Caki2 (cell line): Measurements from ENCODE around the gene LMAN1. TPM values are rescaled to one million over a fixed set of nuclear protein-coding genes. Genes with fewer than 3 reads are reported as not detected.

Experiments
- DNase-seq: peaks from one replicate; pipeline ENCODE4 v3.0.0-alpha.2; 2015; ENCODE audit warnings: low read depth
- in situ Hi-C: cut with HindIII; loops from 2 replicates; pipeline ENCODE4 v1.10.0; 2016; ENCODE audit warnings: low sequenced_read_pairs, low pct_unique_long_range_greater_than_20kb, mixed read lengths
- total RNA-seq: library from RNA; depleted of rRNA; stranded (reverse); fragments of >200 nt; shearing (Covaris generic); gene quantifications from 2 replicates; pipeline ENCODE4 v1.2.3, GENCODE V29; 2014; ENCODE audit warnings: low replicate concordance

Gene LMAN1
- total RNA-seq, 1 experiment from 2014 or later: 68.5 TPM

GRCh38 chr18:59376351-59376935, 17.4 kb upstream of the LMAN1 start:
- DNase-seq: no peak
- in situ Hi-C loops: no loop called here

DNA sequence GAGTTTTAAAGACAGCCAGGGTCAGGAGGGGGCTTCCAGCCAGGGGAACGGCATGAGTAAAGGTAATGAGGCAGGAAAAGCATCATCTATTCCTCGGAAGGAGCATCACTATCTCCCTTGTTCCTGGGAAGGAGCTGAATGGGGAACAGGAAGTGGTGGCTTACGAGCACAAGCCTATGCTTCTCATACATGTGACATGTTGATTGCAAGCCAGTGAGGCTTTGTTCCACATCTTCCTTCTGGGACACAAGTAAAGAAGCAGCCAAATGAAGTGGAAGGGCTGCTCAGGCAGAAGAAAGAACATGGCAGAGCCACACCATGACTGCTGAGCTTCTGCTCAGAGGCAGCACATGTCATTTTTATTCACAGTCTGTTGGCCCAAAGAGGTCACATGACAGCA, 15.1 kb upstream of the LMAN1 start:
- in situ Hi-C loops: no loop called here
- no peak for DNase-seq

DNA sequence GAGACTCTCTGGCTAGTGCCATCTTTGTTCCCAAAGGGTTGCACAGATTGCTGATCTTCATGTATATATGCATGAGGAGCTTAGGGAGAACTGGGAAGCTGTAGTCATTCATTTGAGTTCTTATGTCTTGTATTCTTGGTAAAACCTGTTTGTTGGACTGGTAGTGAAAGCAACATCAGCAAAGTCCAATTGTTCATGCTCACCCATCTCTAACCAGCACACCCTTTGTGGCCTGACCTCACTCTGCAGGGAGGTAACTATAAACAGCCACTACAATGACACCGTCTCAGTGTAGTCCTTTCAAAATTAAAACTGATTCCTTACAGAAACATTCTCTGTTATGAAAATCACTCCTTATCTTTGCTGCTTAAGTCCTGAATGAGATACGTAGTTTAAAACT, 13.9 kb upstream of the LMAN1 start:
- in situ Hi-C loops: no loop called here
- DNase-seq: no peak

DNA sequence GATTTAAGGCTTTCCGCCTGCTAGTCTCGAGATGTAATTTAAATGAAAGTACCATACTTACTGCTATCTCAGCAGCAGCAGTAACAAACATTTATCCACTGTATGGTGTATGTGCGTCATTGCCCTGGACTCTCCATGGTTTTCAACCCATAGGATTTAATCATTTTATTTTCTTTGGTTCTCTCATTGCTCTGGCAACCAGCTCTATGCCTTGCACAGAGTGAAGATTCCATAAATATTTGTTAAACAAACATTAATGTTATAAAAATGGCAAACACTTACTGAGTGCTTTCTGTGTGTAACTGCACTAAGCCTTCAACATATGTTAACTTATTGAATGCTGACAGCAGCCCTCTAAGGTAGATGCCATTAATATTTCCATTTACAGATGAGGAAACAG, 1.3 kb upstream of the LMAN1 start:
- in situ Hi-C loops: no loop called here
- DNase-seq: no peak

DNA sequence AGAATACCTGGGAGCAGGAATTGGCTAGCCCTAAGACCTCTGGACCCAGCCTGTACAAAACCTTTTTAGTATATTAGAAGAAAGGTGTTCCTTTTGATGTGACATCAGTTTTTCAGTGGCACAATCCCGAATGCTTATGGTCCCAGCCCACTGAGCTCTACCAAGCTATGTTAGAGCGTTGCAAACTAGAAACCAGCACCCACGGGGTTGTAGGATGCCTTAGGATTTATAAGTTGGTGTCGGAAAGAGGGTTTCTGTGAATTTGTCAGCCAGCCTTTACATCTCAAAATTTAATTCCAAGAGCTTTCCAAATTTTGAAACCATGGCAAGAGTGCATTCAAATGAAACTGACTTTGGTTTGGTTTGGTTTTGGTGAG, 499 bp upstream of the LMAN1 start:
- peak; percentile 0 for DNase-seq
- in situ Hi-C loops: no loop called here

GRCh38 chr18:59358414-59358711, 702 bp downstream of the LMAN1 start:
- no peak for DNase-seq

DNA sequence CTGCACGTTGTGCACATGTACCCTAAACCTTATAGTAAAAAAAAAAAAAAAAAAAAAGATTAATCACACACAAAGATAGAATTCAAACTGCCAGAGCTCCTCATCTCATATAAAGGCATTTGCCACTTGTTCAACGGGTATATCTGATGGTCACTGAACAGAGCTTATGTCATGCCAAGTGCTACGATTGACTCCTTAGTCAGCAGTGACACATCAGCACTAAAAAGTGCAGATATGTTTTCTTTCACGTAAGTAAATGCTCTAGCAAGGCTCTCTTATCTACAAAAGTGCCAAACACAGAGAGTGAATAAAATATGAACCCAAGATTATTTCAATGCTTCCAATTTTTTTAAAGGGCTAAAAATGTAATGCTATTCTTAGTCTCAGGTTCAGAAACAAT, 1.1 kb downstream of the LMAN1 start:
- peak; percentile 35 for DNase-seq
- in situ Hi-C loops: no loop called here

More at GRCh38 chr18:59358414-59358711, 702 bp downstream of the LMAN1 start:
- in situ Hi-C loops: no loop called here

DNA sequence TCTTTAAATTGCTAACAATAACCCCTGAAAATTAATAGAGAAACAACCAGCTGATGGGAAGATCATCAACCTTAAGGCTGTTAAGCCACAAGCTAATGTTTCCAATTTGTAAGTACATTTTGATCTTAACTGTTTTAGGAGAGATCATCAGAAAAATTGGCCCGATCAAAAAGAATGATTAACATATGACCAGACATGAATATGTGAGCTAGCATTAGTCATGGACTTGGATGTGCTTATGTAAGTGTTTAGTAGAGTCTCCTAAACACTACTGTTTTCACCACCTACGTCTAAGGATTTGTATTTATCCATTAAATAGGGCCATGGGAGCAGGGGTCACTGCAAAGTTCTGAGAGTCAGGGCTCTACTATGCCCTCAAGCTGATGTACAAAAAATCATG, 4.3 kb downstream of the LMAN1 start:
- DNase-seq: no peak
- in situ Hi-C loops: no loop called here

DNA sequence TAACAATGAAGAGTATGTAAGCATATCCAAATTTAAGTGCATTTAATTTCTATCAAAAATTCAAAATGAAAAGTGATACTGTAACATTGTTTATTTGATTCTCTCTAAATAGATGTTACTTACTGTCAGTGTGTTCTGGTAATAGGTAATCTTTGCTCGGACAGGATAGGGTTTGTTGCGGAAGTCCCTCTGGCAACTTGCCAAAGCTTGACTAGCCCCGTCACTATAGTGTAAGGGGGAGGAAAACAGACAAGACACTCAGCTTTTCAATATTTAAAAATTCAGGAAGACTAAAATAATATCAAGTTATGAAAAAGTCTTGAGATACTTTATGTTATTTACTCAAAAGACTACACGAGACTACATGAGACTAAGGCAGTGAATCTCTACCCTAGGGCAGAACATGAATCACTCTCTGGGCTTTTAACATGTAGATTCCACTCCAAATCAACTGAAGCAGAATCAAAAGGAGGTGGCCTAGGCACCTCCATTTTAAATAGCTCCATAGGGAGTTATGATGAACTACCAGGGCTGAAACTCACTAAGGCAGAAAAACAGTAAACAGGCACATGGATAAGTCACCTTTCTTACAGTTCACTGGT, 5.9 kb downstream of the LMAN1 start:
- DNase-seq: no peak
- in situ Hi-C loops: no loop called here

DNA sequence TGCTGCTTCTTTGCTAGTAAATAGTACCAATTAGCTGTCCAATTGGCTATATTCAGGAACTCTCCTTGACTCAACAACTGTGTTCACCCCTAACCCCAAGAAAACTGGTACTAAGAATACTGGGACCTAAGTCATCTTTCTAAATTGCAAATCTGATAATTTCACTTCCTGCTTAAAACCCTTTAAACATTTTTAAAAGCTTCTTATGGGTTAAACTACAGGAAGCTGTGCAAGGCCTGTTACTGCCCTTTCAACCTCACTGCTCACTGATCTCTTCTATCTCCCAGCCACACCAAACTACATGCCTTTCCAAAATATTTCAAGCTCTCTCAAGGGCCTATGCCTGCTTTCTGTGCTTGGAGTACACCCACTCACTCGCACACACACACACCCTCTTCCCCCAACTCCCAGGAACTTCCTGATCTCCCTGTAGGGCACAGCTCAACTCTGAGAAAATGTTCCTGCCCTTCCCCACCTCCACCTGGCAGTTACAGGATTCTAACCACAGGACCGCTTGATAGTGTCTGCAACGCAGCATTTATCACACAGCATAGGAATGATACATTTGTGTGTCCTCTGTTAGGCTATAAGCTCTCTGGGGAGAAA, 6.7 kb downstream of the LMAN1 start:
- in situ Hi-C loops: no loop called here
- no peak for DNase-seq

DNA sequence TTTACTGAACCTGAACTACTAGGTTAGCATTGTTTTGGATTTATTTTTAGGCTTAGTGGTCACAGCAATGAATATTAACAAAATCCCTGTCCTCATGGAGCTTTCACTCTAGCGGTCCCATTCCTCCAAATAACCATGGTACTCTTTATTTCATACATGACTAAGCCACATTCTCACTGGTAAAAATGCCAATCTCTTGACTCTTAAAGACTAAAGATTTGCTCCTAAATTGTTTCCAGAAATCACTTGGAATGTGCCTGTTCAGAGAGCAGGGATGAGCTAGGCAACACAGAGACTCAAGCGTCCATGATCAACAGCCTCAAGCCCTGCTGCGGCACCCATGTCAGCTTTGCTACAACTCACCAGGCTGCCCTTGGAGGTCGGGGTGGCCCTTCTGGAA, 13.5 kb downstream of the LMAN1 start:
- in situ Hi-C loops: no loop called here
- no peak for DNase-seq

DNA sequence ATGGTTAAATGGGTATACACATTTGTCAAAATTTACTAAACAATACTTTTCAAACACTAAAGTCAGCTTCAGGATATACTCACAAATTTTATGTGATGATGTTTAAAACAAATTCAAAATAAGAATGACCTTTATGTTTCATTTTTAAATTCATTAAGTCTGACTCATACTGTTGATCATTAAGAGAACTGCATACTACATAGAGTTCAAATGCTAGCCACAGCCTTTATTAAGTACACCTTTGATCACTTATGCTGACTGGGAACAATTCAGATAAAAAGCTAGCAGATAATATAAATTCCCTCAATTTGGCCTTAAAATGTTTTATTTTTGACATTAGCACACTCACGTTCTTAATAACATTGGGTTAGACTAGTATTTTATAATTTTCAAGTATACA, 14.1 kb downstream of the LMAN1 start:
- no peak for DNase-seq
- in situ Hi-C loops: no loop called here

DNA sequence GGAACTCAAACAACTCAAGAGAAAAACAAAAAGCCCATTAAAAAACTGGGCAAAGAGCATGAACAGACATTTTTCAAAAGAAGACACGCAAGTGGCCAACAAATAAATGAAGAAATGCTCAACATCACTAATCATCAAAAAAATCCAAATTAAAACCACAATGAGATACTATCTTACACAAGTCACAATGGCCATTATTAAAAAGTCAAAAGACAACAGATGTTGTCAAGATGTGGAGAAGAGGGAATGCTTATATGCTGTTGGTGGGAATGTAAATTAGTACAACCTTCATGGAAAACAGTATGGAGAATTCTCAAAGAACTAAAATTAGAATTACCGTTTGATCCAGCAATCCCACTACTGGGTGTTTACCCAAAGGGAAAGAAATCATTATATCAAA, 15.1 kb downstream of the LMAN1 start:
- no peak for DNase-seq
- in situ Hi-C loops: no loop called here

GRCh38 chr18:59340817-59341216, 18.2 kb downstream of the LMAN1 start:
- in situ Hi-C loops: no loop called here
- no peak for DNase-seq

DNA sequence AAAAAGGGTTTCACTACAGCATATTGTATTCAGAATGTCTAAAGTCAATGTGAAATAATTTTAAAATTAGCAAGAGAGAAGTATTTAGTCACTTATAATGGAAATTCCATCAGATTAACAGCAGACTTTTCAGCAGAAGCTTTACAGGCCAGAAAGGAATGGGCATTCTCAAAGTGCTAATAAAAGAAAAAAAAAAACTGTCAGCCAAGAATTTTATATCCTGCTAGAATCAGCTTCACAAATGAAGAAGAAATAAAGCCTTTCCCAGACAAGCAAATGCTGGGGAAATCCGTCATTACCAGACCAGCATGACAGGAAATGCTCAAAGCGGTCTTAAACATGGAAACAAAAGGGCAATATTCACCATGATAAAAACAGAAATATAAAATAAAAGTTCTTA, 18.8 kb downstream of the LMAN1 start:
- in situ Hi-C loops: no loop called here
- no peak for DNase-seq

- no peak for DNase-seq
Observed at GRCh38 chr18:59332986-59333385, 26.1 kb downstream of the LMAN1 start.

DNA sequence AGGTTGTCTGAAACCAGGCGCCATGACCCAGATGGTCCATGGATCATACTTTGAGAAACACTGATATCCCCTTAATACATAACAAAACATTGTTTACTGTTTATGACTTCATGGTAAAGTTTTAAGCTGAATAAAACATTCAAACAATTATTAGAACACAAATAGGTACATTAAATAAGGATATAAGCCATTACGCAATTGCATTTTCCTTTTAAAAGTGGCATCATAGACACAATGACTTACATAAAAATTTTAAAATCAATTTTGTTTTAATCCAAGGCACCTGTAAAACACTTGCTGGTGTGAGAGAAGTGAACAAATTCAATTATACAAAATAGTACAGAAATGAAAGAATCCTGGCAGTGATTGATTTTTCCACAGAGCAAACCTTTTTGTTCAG, 30.4 kb downstream of the LMAN1 start:
- no peak for DNase-seq
- in situ Hi-C loops: no loop called here

More at GRCh38 chr18:59332986-59333385, 26.1 kb downstream of the LMAN1 start:
- in situ Hi-C loops: no loop called here

DNA sequence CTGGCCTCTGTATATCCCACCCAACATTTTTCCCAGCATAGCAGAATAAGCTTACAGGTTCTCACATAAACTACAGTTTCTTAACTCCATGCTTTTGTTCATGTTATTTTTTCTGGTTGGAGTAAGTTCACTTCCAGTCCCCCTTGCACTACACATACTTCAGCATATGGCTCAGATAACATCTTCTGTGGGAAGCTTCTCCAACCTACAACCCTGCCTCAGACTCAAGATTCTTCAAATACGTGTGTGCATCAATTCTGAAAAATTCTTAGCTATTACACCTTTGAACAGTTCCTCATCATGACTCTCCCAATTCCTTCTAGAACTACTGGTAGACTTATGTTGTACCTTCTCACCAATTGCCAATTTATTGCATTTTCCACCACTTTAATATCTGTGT, 33.1 kb downstream of the LMAN1 start:
- in situ Hi-C loops: no loop called here
- no peak for DNase-seq

DNA sequence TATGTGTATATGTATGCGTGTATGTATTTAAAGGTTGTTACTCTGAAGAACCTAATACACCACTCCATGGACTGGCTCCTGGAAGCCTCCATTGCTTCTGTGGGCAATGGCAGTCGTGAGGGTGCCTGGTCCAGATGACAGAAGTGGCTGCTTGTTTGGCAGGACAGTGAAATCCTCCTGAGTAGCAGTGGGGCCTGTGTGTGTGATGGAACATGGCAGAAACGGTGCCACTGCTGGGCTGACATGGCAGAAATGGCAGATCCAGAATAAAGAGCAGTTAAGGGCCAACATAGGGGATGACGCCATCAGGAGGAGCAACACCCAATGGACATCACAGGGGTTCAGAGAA, 34.5 kb downstream of the LMAN1 start:
- DNase-seq: no peak
- in situ Hi-C loops: no loop called here

GRCh38 chr18:59323931-59324622, 35.0 kb downstream of the LMAN1 start:
- DNase-seq: peak; percentile 33
- in situ Hi-C loops: no loop called here
